Peyer's patch (tissue), 4 donors: ENCODE data around the gene ADTRP. TPM values are rescaled to one million over a fixed set of nuclear protein-coding genes. Genes with fewer than 3 reads are reported as not detected.

ENCODE experiments used
- DNase-seq, 3 donors: peaks; one replicate each; pipeline ENCODE4 v3.0.0-alpha.2; 2017 to 2019
- H3K27ac ChIP-seq, 4 donors: fragments of 200-600 bp; sonication (generic); one replicate each; pipeline ENCODE4 v1.5.1; 2016 to 2019
- H3K27me3 ChIP-seq, 2 donors: fragments of 200-600 bp; sonication (generic); one replicate each; pipeline ENCODE4 v1.5.1; 2019
- H3K36me3 ChIP-seq, 3 donors: fragments of 200-600 bp; sonication (generic); one replicate each; pipeline ENCODE4 v1.5.1; 2016 to 2019
- H3K4me1 ChIP-seq, 4 donors: fragments of 200-600 bp; sonication (generic); one replicate each; pipeline ENCODE4 v1.5.1; 2016 to 2019
- H3K4me3 ChIP-seq, 4 donors: fragments of 200-600 bp; sonication (generic); 1 replicate in 3 of 4; 2 replicates in 1 of 4; pipeline ENCODE4 v1.5.1; 2016 to 2019; ENCODE audit warnings: mild to moderate bottlenecking in 1 of 4
- H3K9me3 ChIP-seq, 4 donors: fragments of 200-600 bp; sonication (generic); one replicate each; pipeline ENCODE4 v1.5.1; 2016 to 2019; ENCODE audit warnings: mild to moderate bottlenecking in 1 of 4
- POLR2A ChIP-seq, 2 donors: fragments of 450-650 bp; IDR thresholded peaks; one replicate each; pipeline ENCODE4 v1.5.1; 2017; ENCODE audit warnings: antibody characterized with exemption in 2 of 2, mild to moderate bottlenecking in 2 of 2, moderate library complexity in 2 of 2
- total RNA-seq, 4 donors: library from RNA; depleted of rRNA; stranded (reverse); fragments of >200 nt; gene quantifications; one replicate each; pipeline ENCODE4 v1.1.0, GENCODE V29; 2016
- TF ChIP-seq, protein P1 (sequence below), 6 experiments: fragments of 450-650 bp in 4 of 6; fragments of 200-600 bp in 2 of 6; sonication (generic) in 1 of 6; IDR thresholded peaks; one replicate each; pipeline ENCODE4 v1.5.1; 2017 to 2019; ENCODE audit warnings: antibody characterized with exemption in 6 of 6, mild to moderate bottlenecking in 3 of 6, moderate library complexity in 1 of 6

Gene ADTRP, protein sequence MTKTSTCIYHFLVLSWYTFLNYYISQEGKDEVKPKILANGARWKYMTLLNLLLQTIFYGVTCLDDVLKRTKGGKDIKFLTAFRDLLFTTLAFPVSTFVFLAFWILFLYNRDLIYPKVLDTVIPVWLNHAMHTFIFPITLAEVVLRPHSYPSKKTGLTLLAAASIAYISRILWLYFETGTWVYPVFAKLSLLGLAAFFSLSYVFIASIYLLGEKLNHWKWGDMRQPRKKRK
- 100 to 1,000 TPM in 3 of 4 donors, 10 to 100 TPM in 1; 33.8 to 187 (median 133) TPM for total RNA-seq

DNA sequence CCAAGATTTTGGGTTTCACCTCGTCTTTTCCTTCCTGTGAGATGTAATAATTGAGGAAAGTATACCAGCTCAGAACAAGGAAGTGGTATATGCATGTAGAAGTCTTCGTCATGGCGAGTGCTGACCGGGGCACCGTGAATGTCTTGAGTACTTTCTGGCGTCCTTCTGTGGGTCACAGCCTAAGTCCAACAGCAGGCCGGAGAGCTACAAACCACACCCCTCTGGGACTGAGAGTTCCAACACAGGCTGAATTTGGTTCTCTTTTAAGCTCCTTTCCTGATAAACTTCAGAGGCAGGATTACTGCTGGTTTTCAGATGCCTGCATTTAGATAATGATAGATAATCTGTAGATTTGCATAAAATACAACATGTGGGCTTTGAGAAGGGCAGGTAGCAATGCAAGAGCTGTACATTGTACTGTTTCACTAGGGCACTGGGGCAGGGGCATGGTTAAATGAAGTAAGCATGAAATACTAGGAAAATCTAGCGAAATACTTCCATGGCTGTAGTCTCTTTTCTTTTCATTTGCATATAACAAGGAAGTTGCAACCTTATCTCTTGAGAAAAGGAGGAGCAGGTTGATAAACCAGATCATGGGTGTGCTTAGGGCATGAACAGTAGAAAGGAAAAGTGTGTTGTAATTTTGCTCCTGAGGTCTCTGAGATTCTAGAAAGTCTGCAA lies at the start of gene ADTRP:
ADTRP (minus strand) TSS at position 156 of the 681 bp plus-strand sequence; CDS start at position 112, 44 bp downstream.
- peak in 2 of 3 donors; percentile 67 to 79 for DNase-seq
- Histone ChIP-seq H3K27me3 (no peaks in the 10 kb centered on the region), H3K36me3 (no peaks in the 10 kb centered on the region), H3K27ac (peak within 1 kb of the TSS in 3 of 4 donors; percentile 79 to 96 (median 91)), H3K9me3 (no peaks in the 10 kb centered on the region), H3K4me1 (no peaks in the 10 kb centered on the region), H3K4me3 (peak within 1 kb of the TSS in 3 of 4 donors; percentile 0 to 58 (median 49))
- TF ChIP-seq POLR2A (IDR thresholded peaks at IDR 0.05) = peak in 1 of 2 donors; percentile 58
- TF ChIP-seq, protein P1, sequence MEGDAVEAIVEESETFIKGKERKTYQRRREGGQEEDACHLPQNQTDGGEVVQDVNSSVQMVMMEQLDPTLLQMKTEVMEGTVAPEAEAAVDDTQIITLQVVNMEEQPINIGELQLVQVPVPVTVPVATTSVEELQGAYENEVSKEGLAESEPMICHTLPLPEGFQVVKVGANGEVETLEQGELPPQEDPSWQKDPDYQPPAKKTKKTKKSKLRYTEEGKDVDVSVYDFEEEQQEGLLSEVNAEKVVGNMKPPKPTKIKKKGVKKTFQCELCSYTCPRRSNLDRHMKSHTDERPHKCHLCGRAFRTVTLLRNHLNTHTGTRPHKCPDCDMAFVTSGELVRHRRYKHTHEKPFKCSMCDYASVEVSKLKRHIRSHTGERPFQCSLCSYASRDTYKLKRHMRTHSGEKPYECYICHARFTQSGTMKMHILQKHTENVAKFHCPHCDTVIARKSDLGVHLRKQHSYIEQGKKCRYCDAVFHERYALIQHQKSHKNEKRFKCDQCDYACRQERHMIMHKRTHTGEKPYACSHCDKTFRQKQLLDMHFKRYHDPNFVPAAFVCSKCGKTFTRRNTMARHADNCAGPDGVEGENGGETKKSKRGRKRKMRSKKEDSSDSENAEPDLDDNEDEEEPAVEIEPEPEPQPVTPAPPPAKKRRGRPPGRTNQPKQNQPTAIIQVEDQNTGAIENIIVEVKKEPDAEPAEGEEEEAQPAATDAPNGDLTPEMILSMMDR (IDR thresholded peaks at IDR 0.05) = no peak

DNA sequence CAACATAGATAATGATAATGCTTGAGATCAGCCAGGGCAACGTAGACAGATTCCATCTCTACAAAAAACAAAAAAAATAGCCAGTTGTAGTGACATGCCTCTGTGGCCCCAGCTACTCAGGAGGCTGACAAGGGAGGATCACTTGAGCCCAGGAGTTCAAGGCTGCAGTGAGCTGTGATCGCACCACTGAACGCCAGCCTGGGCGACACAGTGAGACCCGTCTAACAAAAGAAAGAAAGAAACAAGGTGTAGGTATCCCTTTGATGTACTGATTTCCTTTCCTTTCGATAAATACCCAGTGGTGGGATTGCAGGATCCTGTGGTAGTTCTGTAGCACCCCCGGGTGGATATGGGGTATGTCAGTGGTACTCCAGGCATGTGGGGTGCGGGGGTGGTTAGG lies 48.2 kb upstream of the ADTRP start:
- H3K4me1 ChIP-seq = peaks cover 0 to 8% (median 0%) of the 10 kb centered on the region in 4 donors
- no peak for DNase-seq
- no peaks in the 10 kb centered on the region for H3K36me3 ChIP-seq
- TF ChIP-seq POLR2A (IDR thresholded peaks at IDR 0.05) = no peak
- TF ChIP-seq, protein P1 (IDR thresholded peaks at IDR 0.05) = no peak
- no peaks in the 10 kb centered on the region for H3K9me3 ChIP-seq
- H3K27me3 ChIP-seq = no peaks in the 10 kb centered on the region
- H3K27ac ChIP-seq = no peak overlapping the region
- no peak overlapping the region for H3K4me3 ChIP-seq

DNA sequence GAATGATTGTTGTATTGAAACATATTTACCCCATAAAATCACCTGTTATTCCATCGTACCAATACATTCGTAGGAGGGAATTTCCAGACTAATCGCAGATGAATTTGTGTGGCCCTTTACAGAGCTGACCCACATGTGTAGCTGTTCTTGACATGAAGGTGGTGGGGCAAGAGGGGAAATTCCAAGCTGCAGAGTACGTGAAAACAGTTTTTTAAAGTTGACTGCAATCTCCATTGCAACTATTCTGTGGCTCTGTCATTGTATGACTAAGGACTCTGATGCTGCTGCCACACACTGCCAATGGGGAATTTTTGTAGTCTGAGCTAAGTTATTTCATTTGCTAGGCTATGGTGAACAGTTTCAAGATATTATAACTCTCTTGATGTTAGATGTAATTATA lies 46.4 kb upstream of the ADTRP start:
- H3K27ac ChIP-seq = no peak overlapping the region
- peaks cover 0 to 8% (median 0%) of the 10 kb centered on the region in 4 donors for H3K4me1 ChIP-seq
- H3K4me3 ChIP-seq = no peak overlapping the region
- DNase-seq = no peak
- H3K36me3 ChIP-seq = no peaks in the 10 kb centered on the region
- H3K27me3 ChIP-seq = no peaks in the 10 kb centered on the region
- TF ChIP-seq, protein P1 (IDR thresholded peaks at IDR 0.05) = no peak
- TF ChIP-seq POLR2A (IDR thresholded peaks at IDR 0.05) = no peak
- no peaks in the 10 kb centered on the region for H3K9me3 ChIP-seq

DNA sequence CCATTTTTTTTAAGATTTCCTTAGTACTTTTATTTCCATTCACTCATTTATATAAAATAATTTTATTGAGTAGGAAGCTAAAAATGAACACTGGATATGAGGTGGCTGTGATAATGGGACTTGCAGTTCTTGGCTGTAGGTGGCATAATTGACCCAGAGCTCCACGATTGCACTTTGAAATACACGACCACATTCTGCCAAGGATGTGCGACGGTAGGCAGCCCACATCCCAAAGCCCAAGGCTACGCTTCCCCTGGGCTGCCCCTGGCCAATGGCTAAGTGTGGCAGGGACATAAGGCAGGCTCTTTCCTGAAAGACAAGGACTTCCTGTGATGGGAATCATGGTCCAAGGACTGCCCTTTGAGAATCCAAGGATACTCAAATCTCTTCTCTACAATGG lies 43.7 kb upstream of the ADTRP start:
- Histone ChIP-seq H3K4me1 (no peaks in the 10 kb centered on the region), H3K27ac (no peak overlapping the region), H3K36me3 (no peaks in the 10 kb centered on the region), H3K4me3 (no peak overlapping the region), H3K27me3 (no peaks in the 10 kb centered on the region), H3K9me3 (no peaks in the 10 kb centered on the region)
- TF ChIP-seq, protein P1 (IDR thresholded peaks at IDR 0.05) = no peak
- DNase-seq = no peak

DNA sequence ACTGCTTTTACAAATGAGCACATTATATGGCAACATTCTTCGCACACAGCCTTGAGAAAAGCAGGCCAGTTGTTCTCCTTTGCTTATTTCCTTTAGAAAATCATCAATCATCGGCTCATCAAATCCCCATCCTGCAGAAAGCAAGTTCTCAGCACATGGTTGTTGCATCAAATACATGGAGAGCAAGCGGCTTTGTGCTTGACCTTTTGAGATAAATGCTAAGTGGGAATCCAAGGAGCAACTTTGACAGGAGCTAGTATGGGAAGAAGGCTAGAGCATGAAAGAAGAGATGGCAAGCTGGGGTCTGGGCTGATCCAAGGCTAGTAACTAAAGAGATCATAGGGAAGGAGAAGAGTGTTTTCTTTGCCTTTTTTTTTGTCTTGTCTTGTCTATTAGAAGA lies 43.2 kb upstream of the ADTRP start:
- Histone ChIP-seq H3K27me3 (no peaks in the 10 kb centered on the region), H3K9me3 (no peaks in the 10 kb centered on the region), H3K27ac (no peak overlapping the region), H3K4me3 (no peak overlapping the region), H3K4me1 (no peaks in the 10 kb centered on the region), H3K36me3 (no peaks in the 10 kb centered on the region)
- TF ChIP-seq POLR2A (IDR thresholded peaks at IDR 0.05) = no peak
- TF ChIP-seq, protein P1 (IDR thresholded peaks at IDR 0.05) = no peak
- no peak for DNase-seq
